Measurements from ENCODE around the gene JDP2.

The JDP2 gene

GRCh38 chr14:75456069-75456996, 28.5 kb downstream of the JDP2 start:
- TF ChIP-seq PKNOX1 (IDR thresholded peaks at IDR 0.05) (no peak), CTBP1 (IDR thresholded peaks at IDR 0.05; ENCODE audit: borderline replicate concordance) (no peak), FOXA1 (IDR thresholded peaks at IDR 0.05) (no peak)
- CTCF ChIA-PET, result no interaction called here
- POLR2A ChIA-PET, result interaction anchor here (1.0 to 1.3 kb wide), 2 partner anchors 27 to 28 kb away, joined by 3 to 5 read pairs; partner anchors contain the start of gene JDP2
- DNase-seq (ENCODE audit: extremely low spot score), result no peak

- no peak for DNase-seq (ENCODE audit: extremely low spot score)
- TF ChIP-seq FOXK2 (IDR thresholded peaks at IDR 0.05) (no peak), CTBP1 (IDR thresholded peaks at IDR 0.05; ENCODE audit: borderline replicate concordance) (no peak), SUZ12 (IDR thresholded peaks at IDR 0.05) (no peak), ARNT (IDR thresholded peaks at IDR 0.05) (no peak), PKNOX1 (IDR thresholded peaks at IDR 0.05) (no peak), FOXM1 (IDR thresholded peaks at IDR 0.05; ENCODE audit: borderline replicate concordance) (no peak), ZNF384 (IDR thresholded peaks at IDR 0.05) (no peak), LEF1 (IDR thresholded peaks at IDR 0.05; ENCODE audit: borderline replicate concordance) (no peak), NFRKB (IDR thresholded peaks at IDR 0.05) (no peak), ELF4 (IDR thresholded peaks at IDR 0.05) (no peak), TARDBP (IDR thresholded peaks at IDR 0.05) (no peak)
- POLR2A ChIA-PET, result interaction anchor here (1.0 kb wide), 1 partner anchor 27 kb away, joined by 3 read pairs; no protein-coding TSS in a partner anchor
- CTCF ChIA-PET, result no interaction called here
These were observed 29.1 kb downstream of the JDP2 start for GRCh38 chr14:75456997-75457335.

DNA sequence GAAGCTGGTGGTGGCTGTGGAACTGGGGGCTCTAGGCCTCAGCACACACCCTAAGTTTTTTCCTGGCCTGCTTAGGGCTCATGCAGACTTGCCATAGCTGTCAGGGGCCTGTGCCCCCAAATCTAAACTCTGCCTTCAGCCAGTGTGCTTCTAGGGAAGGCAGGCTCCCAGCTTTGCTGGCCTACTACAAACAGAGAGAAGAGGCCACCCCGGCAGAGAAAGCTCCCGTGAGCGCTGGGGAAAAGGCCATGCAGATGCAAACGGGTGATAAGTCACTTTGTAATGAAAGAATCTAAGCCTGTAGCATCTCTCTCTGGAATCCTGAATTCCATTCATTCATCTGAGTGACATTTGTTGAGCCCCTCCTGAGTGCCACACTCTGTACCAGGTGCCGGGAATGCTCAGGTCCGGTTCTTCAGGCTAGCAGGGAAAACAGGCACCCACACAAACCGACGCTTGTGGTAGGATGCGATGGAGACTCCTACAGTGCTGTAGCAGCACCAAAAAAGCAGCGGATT, 29.9 kb downstream of the JDP2 start:
- TF ChIP-seq ZNF384 (IDR thresholded peaks at IDR 0.05) (no peak), FOXK2 (IDR thresholded peaks at IDR 0.05) (no peak), FOXM1 (IDR thresholded peaks at IDR 0.05; ENCODE audit: borderline replicate concordance) (no peak), ARNT (IDR thresholded peaks at IDR 0.05) (no peak), ELF4 (IDR thresholded peaks at IDR 0.05) (no peak), L3MBTL2 (conservative IDR thresholded peaks at IDR 0.05) (no peak), SUZ12 (IDR thresholded peaks at IDR 0.05) (no peak)
- ChIA-PET POLR2A (no interaction called here), CTCF (no interaction called here)
- no peak for DNase-seq (ENCODE audit: extremely low spot score)

GRCh38 chr14:75458305-75458704, 30.5 kb downstream of the JDP2 start:
- no peak for DNase-seq (ENCODE audit: extremely low spot score)
- no peak for TF ChIP-seq FOXA1 (IDR thresholded peaks at IDR 0.05)
- no peak for TF ChIP-seq TARDBP (IDR thresholded peaks at IDR 0.05)
- TF ChIP-seq ELF4 (IDR thresholded peaks at IDR 0.05), result no peak
- TF ChIP-seq CTBP1 (IDR thresholded peaks at IDR 0.05; ENCODE audit: borderline replicate concordance), result no peak
- TF ChIP-seq HDGF (IDR thresholded peaks at IDR 0.05; ENCODE audit: borderline replicate concordance), result no peak
- POLR2A ChIA-PET, result no interaction called here
- CTCF ChIA-PET, result no interaction called here

GRCh38 chr14:75459099-75459741, 31.4 kb downstream of the JDP2 start:
- ChIA-PET CTCF (no interaction called here), POLR2A (no interaction called here)
- no peak for TF ChIP-seq SUZ12 (IDR thresholded peaks at IDR 0.05)
- no peak for TF ChIP-seq LEF1 (IDR thresholded peaks at IDR 0.05; ENCODE audit: borderline replicate concordance)
- no peak for TF ChIP-seq FOXK2 (IDR thresholded peaks at IDR 0.05)
- no peak for TF ChIP-seq ZNF384 (IDR thresholded peaks at IDR 0.05)
- TF ChIP-seq CTBP1 (IDR thresholded peaks at IDR 0.05; ENCODE audit: borderline replicate concordance), result no peak
- no peak for TF ChIP-seq NFRKB (IDR thresholded peaks at IDR 0.05)
- TF ChIP-seq FOXM1 (IDR thresholded peaks at IDR 0.05; ENCODE audit: borderline replicate concordance), result no peak
- no peak for TF ChIP-seq ARNT (IDR thresholded peaks at IDR 0.05)
- TF ChIP-seq SP1 (IDR thresholded peaks at IDR 0.05), result no peak
- TF ChIP-seq BHLHE40 (IDR thresholded peaks at IDR 0.05; ENCODE audit: borderline replicate concordance), result no peak
- no peak for TF ChIP-seq FOXA1 (IDR thresholded peaks at IDR 0.05)
- no peak for TF ChIP-seq ELF4 (IDR thresholded peaks at IDR 0.05)
- TF ChIP-seq HDGF (IDR thresholded peaks at IDR 0.05; ENCODE audit: borderline replicate concordance), result no peak
- no peak for TF ChIP-seq PKNOX1 (IDR thresholded peaks at IDR 0.05)
- TF ChIP-seq L3MBTL2 (conservative IDR thresholded peaks at IDR 0.05), result no peak
- TF ChIP-seq TARDBP (IDR thresholded peaks at IDR 0.05), result no peak
- DNase-seq (ENCODE audit: extremely low spot score), result no peak

DNA sequence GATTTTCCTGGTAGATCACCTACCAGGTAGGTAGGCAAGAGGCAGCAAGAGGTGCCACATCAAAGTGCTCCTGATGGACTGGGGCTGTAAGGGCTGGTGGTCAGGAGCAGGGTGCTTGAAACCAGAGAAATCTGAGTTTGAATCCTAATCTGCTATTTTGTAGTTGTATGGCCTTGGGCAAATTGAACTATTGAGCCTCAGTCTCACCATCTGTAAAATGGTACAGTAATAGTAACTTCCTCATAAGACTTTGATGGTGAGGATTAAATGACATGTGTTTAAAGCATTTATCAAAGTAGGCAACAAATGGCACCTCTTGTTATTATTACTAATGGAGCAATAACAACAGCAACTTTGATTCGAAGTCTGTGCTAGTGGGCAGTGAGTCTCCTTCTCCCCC, 32.0 kb downstream of the JDP2 start:
- CTCF ChIA-PET, result no interaction called here
- POLR2A ChIA-PET, result no interaction called here
- TF ChIP-seq BHLHE40 (IDR thresholded peaks at IDR 0.05; ENCODE audit: borderline replicate concordance) (no peak), CTBP1 (IDR thresholded peaks at IDR 0.05; ENCODE audit: borderline replicate concordance) (no peak), SUZ12 (IDR thresholded peaks at IDR 0.05) (no peak), ELF4 (IDR thresholded peaks at IDR 0.05) (no peak), TARDBP (IDR thresholded peaks at IDR 0.05) (no peak), L3MBTL2 (conservative IDR thresholded peaks at IDR 0.05) (no peak), FOXK2 (IDR thresholded peaks at IDR 0.05) (no peak), FOXA1 (IDR thresholded peaks at IDR 0.05) (no peak), SP1 (IDR thresholded peaks at IDR 0.05) (no peak), PKNOX1 (IDR thresholded peaks at IDR 0.05) (no peak), LEF1 (IDR thresholded peaks at IDR 0.05; ENCODE audit: borderline replicate concordance) (no peak), ARNT (IDR thresholded peaks at IDR 0.05) (no peak), NFRKB (IDR thresholded peaks at IDR 0.05) (no peak), FOXM1 (IDR thresholded peaks at IDR 0.05; ENCODE audit: borderline replicate concordance) (no peak), ZNF384 (IDR thresholded peaks at IDR 0.05) (no peak), HDGF (IDR thresholded peaks at IDR 0.05; ENCODE audit: borderline replicate concordance) (no peak)
- no peak for DNase-seq (ENCODE audit: extremely low spot score)

Data from HEK293T (cell line).